ENCODE data around the gene MRPL10. TPM values are rescaled to one million over a fixed set of nuclear protein-coding genes. Genes with fewer than 3 reads are reported as not detected.
A peak's percentile ranks its signal among the peaks of the same experiment; 100 is the strongest.

The MRPL10 gene
- total and polyA plus RNA-seq, 2 donors (not counting 1 experiment from before 2014, with no cell fraction given), result 31.0 to 44.7 TPM

- no peaks in the 10 kb centered on the region for H4K20me1 ChIP-seq (ENCODE audit: control insufficient read depth, extremely low read depth, insufficient read depth, low read length)
- no peaks in the 10 kb centered on the region for H3K79me2 ChIP-seq (ENCODE audit: control insufficient read depth, insufficient read depth, low read length)
- no peak for DNase-seq (ENCODE audit: low read depth in 2 of 2)
- H3K27me3 ChIP-seq (ENCODE audit: control insufficient read depth, insufficient read depth, low read length), result peaks cover 43% of the 10 kb centered on the region
- no peak overlapping the region for H3K4me3 ChIP-seq (replicated peaks in 1 of 4; ENCODE audit: control extremely low read depth in 1 of 4, insufficient read depth in 1 of 4, low read depth in 3 of 4, low read length in 4 of 4)
- H3K27ac ChIP-seq (ENCODE audit: insufficient read depth, low read length), result no peak overlapping the region
- TF ChIP-seq EZH2 (IDR thresholded peaks at IDR 0.05; ENCODE audit: low read length, missing control alignments) (no peak), CTCF (conservative IDR thresholded peaks at IDR 0.05 in 1 of 2, IDR thresholded peaks at IDR 0.05 in 1 of 2; ENCODE audit: low read depth in 1 of 2, low read length in 2 of 2) (no peak)
- no peaks in the 10 kb centered on the region for H3K36me3 ChIP-seq (ENCODE audit: control insufficient read depth, insufficient read depth, low read length)
- no peak overlapping the region for H3K4me2 ChIP-seq (ENCODE audit: extremely low read depth, insufficient read depth, low read length)
- H3K9ac ChIP-seq (ENCODE audit: insufficient read depth, low read length), result no peak overlapping the region
- H3K9me3 ChIP-seq (ENCODE audit: control insufficient read depth, insufficient read depth, low read depth, low read length), result no peaks in the 10 kb centered on the region
- peaks cover 2% of the 10 kb centered on the region for H3K4me1 ChIP-seq (ENCODE audit: control insufficient read depth, extremely low read depth, insufficient read depth, low read length)
- H2AFZ ChIP-seq (ENCODE audit: low read length), result no peak overlapping the region
Observed at GRCh38 chr17:47853616-47854015, 22.3 kb upstream of the MRPL10 start.

GRCh38 chr17:47852113-47852949 is 21.0 kb upstream of the MRPL10 start:
- H3K27me3 ChIP-seq (ENCODE audit: control insufficient read depth, insufficient read depth, low read length), result peaks cover 53% of the 10 kb centered on the region

GRCh38 chr17:47851764-47852112 is 20.4 kb upstream of the MRPL10 start:
- TF ChIP-seq EZH2 (IDR thresholded peaks at IDR 0.05; ENCODE audit: low read length, missing control alignments) (peak; percentile 37), CTCF (conservative IDR thresholded peaks at IDR 0.05 in 1 of 2, IDR thresholded peaks at IDR 0.05 in 1 of 2; ENCODE audit: low read depth in 1 of 2, low read length in 2 of 2) (no peak)
- peaks cover 54% of the 10 kb centered on the region for H3K27me3 ChIP-seq (ENCODE audit: control insufficient read depth, insufficient read depth, low read length)

More at GRCh38 chr17:47852113-47852949, 21.0 kb upstream of the MRPL10 start:
- no peak for DNase-seq (ENCODE audit: low read depth in 2 of 2)
- no peaks in the 10 kb centered on the region for H4K20me1 ChIP-seq (ENCODE audit: control insufficient read depth, extremely low read depth, insufficient read depth, low read length)
- peaks cover 2% of the 10 kb centered on the region for H3K4me1 ChIP-seq (ENCODE audit: control insufficient read depth, extremely low read depth, insufficient read depth, low read length)
- no peaks in the 10 kb centered on the region for H3K79me2 ChIP-seq (ENCODE audit: control insufficient read depth, insufficient read depth, low read length)
- no peak overlapping the region for H3K4me2 ChIP-seq (ENCODE audit: extremely low read depth, insufficient read depth, low read length)
- H3K9ac ChIP-seq (ENCODE audit: insufficient read depth, low read length), result no peak overlapping the region
- H3K36me3 ChIP-seq (ENCODE audit: control insufficient read depth, insufficient read depth, low read length), result no peaks in the 10 kb centered on the region
- no peaks in the 10 kb centered on the region for H3K9me3 ChIP-seq (ENCODE audit: control insufficient read depth, insufficient read depth, low read depth, low read length)
- H2AFZ ChIP-seq (ENCODE audit: low read length), result no peak overlapping the region
- H3K4me3 ChIP-seq (replicated peaks in 1 of 4; ENCODE audit: control extremely low read depth in 1 of 4, insufficient read depth in 1 of 4, low read depth in 3 of 4, low read length in 4 of 4), result no peak overlapping the region
- TF ChIP-seq EZH2 (IDR thresholded peaks at IDR 0.05; ENCODE audit: low read length, missing control alignments) (peak; percentile 60), CTCF (conservative IDR thresholded peaks at IDR 0.05 in 1 of 2, IDR thresholded peaks at IDR 0.05 in 1 of 2; ENCODE audit: low read depth in 1 of 2, low read length in 2 of 2) (no peak)
- H3K27ac ChIP-seq (ENCODE audit: insufficient read depth, low read length), result no peak overlapping the region

More at GRCh38 chr17:47851764-47852112, 20.4 kb upstream of the MRPL10 start:
- H3K79me2 ChIP-seq (ENCODE audit: control insufficient read depth, insufficient read depth, low read length), result no peaks in the 10 kb centered on the region
- H3K36me3 ChIP-seq (ENCODE audit: control insufficient read depth, insufficient read depth, low read length), result no peaks in the 10 kb centered on the region
- DNase-seq (ENCODE audit: low read depth in 2 of 2), result no peak
- no peak overlapping the region for H3K9ac ChIP-seq (ENCODE audit: insufficient read depth, low read length)
- no peaks in the 10 kb centered on the region for H4K20me1 ChIP-seq (ENCODE audit: control insufficient read depth, extremely low read depth, insufficient read depth, low read length)
- no peaks in the 10 kb centered on the region for H3K9me3 ChIP-seq (ENCODE audit: control insufficient read depth, insufficient read depth, low read depth, low read length)
- no peak overlapping the region for H3K27ac ChIP-seq (ENCODE audit: insufficient read depth, low read length)
- no peak overlapping the region for H3K4me3 ChIP-seq (replicated peaks in 1 of 4; ENCODE audit: control extremely low read depth in 1 of 4, insufficient read depth in 1 of 4, low read depth in 3 of 4, low read length in 4 of 4)
- no peak overlapping the region for H3K4me2 ChIP-seq (ENCODE audit: extremely low read depth, insufficient read depth, low read length)
- H3K4me1 ChIP-seq (ENCODE audit: control insufficient read depth, extremely low read depth, insufficient read depth, low read length), result peaks cover 2% of the 10 kb centered on the region
- no peak overlapping the region for H2AFZ ChIP-seq (ENCODE audit: low read length)

Measured in fibroblast of lung (primary cell).